ENCODE results near the gene HBZ. TPM values are rescaled to one million over a fixed set of nuclear protein-coding genes. Genes with fewer than 3 reads are reported as not detected.

HBZ gene
- total RNA-seq, 2 experiments from 2014 or later, result not detected

- no peaks in the 10 kb centered on the region for H3K4me1 ChIP-seq (ENCODE audit: insufficient read depth, low read length, poor library complexity, severe bottlenecking)
- ChIA-PET POLR2A (no interaction called here), CTCF (ENCODE audit: unreplicated experiment) (no interaction called here)
- H3K9me2 ChIP-seq (ENCODE audit: insufficient read depth, low read length), result no peaks in the 10 kb centered on the region
- H3K4me3 ChIP-seq (ENCODE audit: low read depth, low read length, poor library complexity, severe bottlenecking), result no peak overlapping the region
- H3K27ac ChIP-seq (ENCODE audit: low read depth, low read length, poor library complexity, severe bottlenecking), result no peak overlapping the region
- no peak for DNase-seq (ENCODE audit: low spot score)
- no peak overlapping the region for H2AFZ ChIP-seq (ENCODE audit: low read length)
- intact Hi-C loops (cut with micrococcal nuclease; ENCODE audit: unreplicated experiment), result no loop called here
- H3K79me2 ChIP-seq (ENCODE audit: insufficient read depth, low read depth, low read length), result no peaks in the 10 kb centered on the region
- H3K9me3 ChIP-seq (ENCODE audit: low read length), result no peaks in the 10 kb centered on the region
- H4K20me1 ChIP-seq (ENCODE audit: insufficient read depth, low read length), result no peaks in the 10 kb centered on the region
- no peak for TF ChIP-seq CTCF (conservative IDR thresholded peaks at IDR 0.05; ENCODE audit: low read length)
- TF ChIP-seq EZH2phosphoT487 (IDR thresholded peaks at IDR 0.05; ENCODE audit: borderline replicate concordance, low read depth, low read length), result no peak
- H3K36me3 ChIP-seq (ENCODE audit: insufficient read depth, low read length), result no peaks in the 10 kb centered on the region
- BruUV-seq (replicated peaks), result no TSS peak
- H3K4me2 ChIP-seq (ENCODE audit: low read length), result no peak overlapping the region
These were observed 14.1 kb downstream of the HBZ start for GRCh38 chr16:166375-167121.

- Histone ChIP-seq H3K9me2 (ENCODE audit: insufficient read depth, low read length) (no peaks in the 10 kb centered on the region), H3K36me3 (ENCODE audit: insufficient read depth, low read length) (no peaks in the 10 kb centered on the region), H3K4me1 (ENCODE audit: insufficient read depth, low read length, poor library complexity, severe bottlenecking) (no peaks in the 10 kb centered on the region), H4K20me1 (ENCODE audit: insufficient read depth, low read length) (no peaks in the 10 kb centered on the region), H3K4me3 (ENCODE audit: low read depth, low read length, poor library complexity, severe bottlenecking) (no peak overlapping the region), H3K79me2 (ENCODE audit: insufficient read depth, low read depth, low read length) (no peaks in the 10 kb centered on the region), H2AFZ (ENCODE audit: low read length) (no peak overlapping the region), H3K4me2 (ENCODE audit: low read length) (no peak overlapping the region), H3K9me3 (ENCODE audit: low read length) (no peaks in the 10 kb centered on the region), H3K27ac (ENCODE audit: low read depth, low read length, poor library complexity, severe bottlenecking) (no peak overlapping the region)
- POLR2A ChIA-PET, result interaction anchor here (1.4 kb wide), 1 partner anchor 10 kb away, joined by 4 read pairs; no protein-coding TSS in a partner anchor
- intact Hi-C loops (cut with micrococcal nuclease; ENCODE audit: unreplicated experiment), result no loop called here
- TF ChIP-seq CTCF (conservative IDR thresholded peaks at IDR 0.05; ENCODE audit: low read length), result no peak
- TF ChIP-seq EZH2phosphoT487 (IDR thresholded peaks at IDR 0.05; ENCODE audit: borderline replicate concordance, low read depth, low read length), result no peak
- CTCF ChIA-PET (ENCODE audit: unreplicated experiment), result no interaction called here
- DNase-seq (ENCODE audit: low spot score), result no peak
- no TSS peak for BruUV-seq (replicated peaks)
These were observed 14.8 kb downstream of the HBZ start for GRCh38 chr16:167122-167690.

- Histone ChIP-seq H2AFZ (ENCODE audit: low read length) (no peak overlapping the region), H3K4me3 (ENCODE audit: low read depth, low read length, poor library complexity, severe bottlenecking) (no peak overlapping the region), H3K79me2 (ENCODE audit: insufficient read depth, low read depth, low read length) (no peaks in the 10 kb centered on the region), H3K4me2 (ENCODE audit: low read length) (no peak overlapping the region), H3K9me2 (ENCODE audit: insufficient read depth, low read length) (no peaks in the 10 kb centered on the region), H3K9me3 (ENCODE audit: low read length) (no peaks in the 10 kb centered on the region), H3K27ac (ENCODE audit: low read depth, low read length, poor library complexity, severe bottlenecking) (no peak overlapping the region), H3K4me1 (ENCODE audit: insufficient read depth, low read length, poor library complexity, severe bottlenecking) (no peaks in the 10 kb centered on the region), H3K36me3 (ENCODE audit: insufficient read depth, low read length) (no peaks in the 10 kb centered on the region), H4K20me1 (ENCODE audit: insufficient read depth, low read length) (no peaks in the 10 kb centered on the region)
- CTCF ChIA-PET (ENCODE audit: unreplicated experiment), result no interaction called here
- no peak for DNase-seq (ENCODE audit: low spot score)
- TF ChIP-seq EZH2phosphoT487 (IDR thresholded peaks at IDR 0.05; ENCODE audit: borderline replicate concordance, low read depth, low read length) (no peak), CTCF (conservative IDR thresholded peaks at IDR 0.05; ENCODE audit: low read length) (no peak)
- intact Hi-C loops (cut with micrococcal nuclease; ENCODE audit: unreplicated experiment), result no loop called here
- BruUV-seq (replicated peaks), result no TSS peak
- POLR2A ChIA-PET, result interaction anchor here (1.4 kb wide), 2 partner anchors 11 to 13 kb away, joined by 3 to 4 read pairs; no protein-coding TSS in a partner anchor
These were observed 16.0 kb downstream of the HBZ start for GRCh38 chr16:168424-168823.

All from OCI-LY7 (cell line).